ENCODE data around the gene POLN.

The POLN gene

DNA sequence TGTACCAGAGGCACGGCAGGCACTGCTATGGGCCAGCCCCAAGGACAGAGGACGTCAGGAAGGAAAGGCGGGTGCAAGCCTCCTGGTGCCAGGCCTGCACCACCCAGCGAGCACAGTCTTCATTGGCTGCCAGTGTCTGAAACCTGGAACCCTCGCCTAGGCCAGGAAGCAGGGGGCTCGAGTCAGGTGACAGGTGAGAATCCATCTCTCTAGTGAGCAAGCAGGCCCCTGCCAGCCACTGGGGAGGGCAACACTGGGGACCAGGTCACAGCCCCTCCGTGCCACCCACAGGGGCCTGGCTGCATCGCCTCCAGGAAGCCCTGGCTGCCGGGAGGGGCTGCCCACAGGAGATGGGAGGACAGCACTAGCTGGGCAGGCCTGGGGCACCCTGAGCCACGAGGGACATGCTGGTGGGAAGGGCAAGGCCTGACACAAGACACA, 6.9 kb upstream of the POLN start:
- TF ChIP-seq POLR2AphosphoS5 (IDR thresholded peaks at IDR 0.05; ENCODE audit: low read depth, low read length) (no peak), TAF1 (IDR thresholded peaks at IDR 0.05; ENCODE audit: borderline replicate concordance, insufficient read depth, low read length) (no peak), FOXP2 (optimal IDR thresholded peaks at IDR 0.05; ENCODE audit: borderline replicate concordance, extremely low read depth, extremely low read length, insufficient read depth) (no peak), SIN3A (IDR thresholded peaks at IDR 0.05; ENCODE audit: borderline replicate concordance, insufficient read depth, low read length) (no peak)
- TF ChIP-seq, protein P1, sequence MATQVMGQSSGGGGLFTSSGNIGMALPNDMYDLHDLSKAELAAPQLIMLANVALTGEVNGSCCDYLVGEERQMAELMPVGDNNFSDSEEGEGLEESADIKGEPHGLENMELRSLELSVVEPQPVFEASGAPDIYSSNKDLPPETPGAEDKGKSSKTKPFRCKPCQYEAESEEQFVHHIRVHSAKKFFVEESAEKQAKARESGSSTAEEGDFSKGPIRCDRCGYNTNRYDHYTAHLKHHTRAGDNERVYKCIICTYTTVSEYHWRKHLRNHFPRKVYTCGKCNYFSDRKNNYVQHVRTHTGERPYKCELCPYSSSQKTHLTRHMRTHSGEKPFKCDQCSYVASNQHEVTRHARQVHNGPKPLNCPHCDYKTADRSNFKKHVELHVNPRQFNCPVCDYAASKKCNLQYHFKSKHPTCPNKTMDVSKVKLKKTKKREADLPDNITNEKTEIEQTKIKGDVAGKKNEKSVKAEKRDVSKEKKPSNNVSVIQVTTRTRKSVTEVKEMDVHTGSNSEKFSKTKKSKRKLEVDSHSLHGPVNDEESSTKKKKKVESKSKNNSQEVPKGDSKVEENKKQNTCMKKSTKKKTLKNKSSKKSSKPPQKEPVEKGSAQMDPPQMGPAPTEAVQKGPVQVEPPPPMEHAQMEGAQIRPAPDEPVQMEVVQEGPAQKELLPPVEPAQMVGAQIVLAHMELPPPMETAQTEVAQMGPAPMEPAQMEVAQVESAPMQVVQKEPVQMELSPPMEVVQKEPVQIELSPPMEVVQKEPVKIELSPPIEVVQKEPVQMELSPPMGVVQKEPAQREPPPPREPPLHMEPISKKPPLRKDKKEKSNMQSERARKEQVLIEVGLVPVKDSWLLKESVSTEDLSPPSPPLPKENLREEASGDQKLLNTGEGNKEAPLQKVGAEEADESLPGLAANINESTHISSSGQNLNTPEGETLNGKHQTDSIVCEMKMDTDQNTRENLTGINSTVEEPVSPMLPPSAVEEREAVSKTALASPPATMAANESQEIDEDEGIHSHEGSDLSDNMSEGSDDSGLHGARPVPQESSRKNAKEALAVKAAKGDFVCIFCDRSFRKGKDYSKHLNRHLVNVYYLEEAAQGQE (IDR thresholded peaks at IDR 0.05; ENCODE audit: insufficient read depth in 1 of 2, low read depth in 2 of 2, low read length in 2 of 2): no peak

DNA sequence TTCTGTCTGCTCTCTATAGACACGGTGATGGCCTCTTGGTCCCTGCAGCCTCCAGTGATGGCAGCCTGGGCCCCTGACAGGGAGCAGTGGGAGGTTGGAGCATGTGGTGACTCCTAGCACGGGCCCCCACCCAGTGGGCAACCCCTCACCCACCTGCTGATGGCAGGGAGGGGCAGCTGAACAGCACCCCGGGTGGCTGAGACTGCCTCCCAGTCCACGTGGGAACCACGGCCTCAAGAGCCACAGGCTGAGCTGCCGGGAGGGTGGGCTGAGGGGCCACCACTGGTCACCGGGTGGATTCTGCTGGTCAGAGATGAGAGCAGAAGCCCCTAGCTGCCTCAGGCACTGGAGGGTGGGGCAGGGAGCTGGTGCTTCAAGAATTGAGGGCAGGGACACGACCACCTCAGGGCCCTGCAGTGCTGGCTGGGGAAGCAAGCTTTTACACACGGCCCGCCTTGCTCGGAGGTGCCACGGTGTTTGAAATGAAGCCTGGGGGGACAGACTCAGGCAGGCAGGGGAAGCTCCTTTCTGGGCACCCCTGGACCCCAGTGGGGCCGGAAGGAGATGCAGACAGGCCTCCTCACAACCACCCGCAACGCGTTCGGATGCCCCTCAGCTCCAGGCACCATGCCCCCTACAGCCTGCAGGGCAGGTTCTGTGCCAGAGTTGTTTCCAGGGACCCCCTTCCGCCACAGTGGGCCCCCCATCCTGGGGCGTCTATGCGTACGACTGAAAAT, 6.3 kb upstream of the POLN start:
- no peak for TF ChIP-seq FOXP2 (optimal IDR thresholded peaks at IDR 0.05; ENCODE audit: borderline replicate concordance, extremely low read depth, extremely low read length, insufficient read depth)
- TF ChIP-seq TAF1 (IDR thresholded peaks at IDR 0.05; ENCODE audit: borderline replicate concordance, insufficient read depth, low read length): no peak
- TF ChIP-seq POLR2AphosphoS5 (IDR thresholded peaks at IDR 0.05; ENCODE audit: low read depth, low read length): no peak
- TF ChIP-seq, protein P1 (IDR thresholded peaks at IDR 0.05; ENCODE audit: insufficient read depth in 1 of 2, low read depth in 2 of 2, low read length in 2 of 2): no peak
- TF ChIP-seq SIN3A (IDR thresholded peaks at IDR 0.05; ENCODE audit: borderline replicate concordance, insufficient read depth, low read length): no peak

DNA sequence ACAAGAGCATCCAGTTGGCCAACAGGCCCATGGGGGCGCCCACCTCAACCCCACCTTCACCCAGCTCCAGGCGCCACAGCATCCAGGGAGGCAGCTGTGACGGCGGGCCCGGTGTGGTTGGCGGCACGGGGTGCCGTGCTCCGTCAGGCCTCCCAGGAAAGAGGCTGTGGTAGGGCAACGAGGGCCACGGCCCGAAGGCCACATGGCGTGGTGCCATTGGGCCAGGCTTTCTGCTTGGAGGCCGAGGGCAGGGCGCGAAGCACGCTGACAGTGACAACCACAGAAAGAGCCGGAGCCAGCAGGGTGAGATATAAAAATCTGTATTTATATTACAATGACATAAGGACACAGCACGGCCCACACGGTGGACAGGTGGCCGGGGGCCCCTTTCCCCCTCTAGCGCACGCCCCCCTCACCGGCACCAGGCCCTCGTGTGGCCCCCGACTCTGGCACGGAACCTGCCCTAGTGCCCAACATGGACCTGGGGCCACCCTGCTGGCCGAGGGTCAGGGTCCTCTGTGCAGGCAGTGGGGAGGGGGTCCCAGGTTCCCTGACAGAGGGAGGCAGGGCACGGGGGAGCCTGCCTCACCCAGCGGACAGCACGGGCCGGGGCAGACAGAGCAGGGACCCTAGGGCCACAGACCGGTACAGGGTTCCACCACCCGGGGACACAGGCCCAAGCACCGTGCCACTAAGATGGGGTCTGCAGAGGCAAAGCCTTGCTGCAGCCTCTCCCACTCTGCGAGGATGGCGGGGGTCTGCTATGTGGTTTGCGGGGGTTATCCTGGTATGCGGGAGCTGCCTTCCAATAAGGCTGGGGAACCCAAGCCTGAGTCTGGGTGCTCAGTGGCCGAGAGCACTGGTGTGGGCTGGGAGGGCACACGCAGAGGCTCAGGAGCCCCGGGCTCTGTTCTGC, 5.5 kb upstream of the POLN start:
- TF ChIP-seq POLR2AphosphoS5 (IDR thresholded peaks at IDR 0.05; ENCODE audit: low read depth, low read length): no peak
- TF ChIP-seq, protein P1 (IDR thresholded peaks at IDR 0.05; ENCODE audit: insufficient read depth in 1 of 2, low read depth in 2 of 2, low read length in 2 of 2): no peak
- no peak for TF ChIP-seq FOXP2 (optimal IDR thresholded peaks at IDR 0.05; ENCODE audit: borderline replicate concordance, extremely low read depth, extremely low read length, insufficient read depth)
- no peak for TF ChIP-seq SIN3A (IDR thresholded peaks at IDR 0.05; ENCODE audit: borderline replicate concordance, insufficient read depth, low read length)
- no peak for TF ChIP-seq TAF1 (IDR thresholded peaks at IDR 0.05; ENCODE audit: borderline replicate concordance, insufficient read depth, low read length)

DNA sequence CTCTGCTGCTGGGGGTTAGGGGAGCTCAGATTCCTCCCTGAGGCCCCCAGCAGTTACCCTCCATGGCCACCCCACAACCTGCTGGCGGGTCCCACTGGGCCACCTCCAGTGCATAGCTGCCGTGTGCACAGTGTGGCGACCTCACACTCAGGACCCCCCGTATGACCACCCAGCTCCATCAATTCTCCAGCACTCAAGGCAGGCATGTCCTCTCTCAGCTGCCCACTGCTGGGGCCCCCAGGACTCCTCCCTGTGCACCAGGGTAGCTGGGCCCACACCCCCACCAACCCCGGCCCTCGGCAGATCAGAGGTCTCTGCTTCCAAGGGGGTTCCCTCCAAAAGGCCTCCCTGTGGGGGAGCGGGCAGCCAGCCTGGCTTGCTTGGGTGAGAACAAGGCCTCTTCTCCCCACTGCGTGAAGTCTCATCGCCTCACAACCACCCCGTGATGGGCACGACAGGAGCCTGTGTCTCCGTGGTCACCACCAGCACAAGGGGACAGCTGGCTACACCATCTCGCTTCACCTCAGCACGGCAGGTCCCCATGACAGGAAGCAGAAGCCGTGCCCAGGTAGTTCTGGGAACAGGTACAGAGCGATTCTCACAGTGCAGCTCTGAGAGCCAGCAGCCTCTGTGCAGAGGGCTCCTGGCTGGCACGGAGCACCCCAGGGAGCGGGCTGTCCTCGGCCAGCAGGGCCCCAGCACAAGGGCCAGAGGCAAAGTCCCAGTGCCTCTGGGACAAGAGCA, 4.6 kb upstream of the POLN start:
- no peak for TF ChIP-seq FOXP2 (optimal IDR thresholded peaks at IDR 0.05; ENCODE audit: borderline replicate concordance, extremely low read depth, extremely low read length, insufficient read depth)
- TF ChIP-seq POLR2AphosphoS5 (IDR thresholded peaks at IDR 0.05; ENCODE audit: low read depth, low read length): no peak
- TF ChIP-seq, protein P1 (IDR thresholded peaks at IDR 0.05; ENCODE audit: insufficient read depth in 1 of 2, low read depth in 2 of 2, low read length in 2 of 2): no peak
- no peak for TF ChIP-seq SIN3A (IDR thresholded peaks at IDR 0.05; ENCODE audit: borderline replicate concordance, insufficient read depth, low read length)
- no peak for TF ChIP-seq TAF1 (IDR thresholded peaks at IDR 0.05; ENCODE audit: borderline replicate concordance, insufficient read depth, low read length)
